ENCODE data around the gene CLASP1.
"Not testable (repeated sequence)": the region's sequence is repeated elsewhere in the genome, so short reads cannot be mapped to it uniquely, and the experiment has no call there.

CLASP1 gene

GRCh38 chr2:121649149-121649595 lies at the start of gene CLASP1:
TSS of gene CLASP1 (minus strand) at chr2:121649462. CDS start at chr2:121605895, 43,567 bp downstream.
- DNase-seq = no peak

GRCh38 chr2:121698318-121698930 lies 49.2 kb upstream of the CLASP1 start:
- no peak for DNase-seq

GRCh38 chr2:121697108-121697631 lies 47.9 kb upstream of the CLASP1 start:
- no peak for DNase-seq

- DNase-seq = no peak
Observed at GRCh38 chr2:121696410-121696930, 47.2 kb upstream of the CLASP1 start.

DNA sequence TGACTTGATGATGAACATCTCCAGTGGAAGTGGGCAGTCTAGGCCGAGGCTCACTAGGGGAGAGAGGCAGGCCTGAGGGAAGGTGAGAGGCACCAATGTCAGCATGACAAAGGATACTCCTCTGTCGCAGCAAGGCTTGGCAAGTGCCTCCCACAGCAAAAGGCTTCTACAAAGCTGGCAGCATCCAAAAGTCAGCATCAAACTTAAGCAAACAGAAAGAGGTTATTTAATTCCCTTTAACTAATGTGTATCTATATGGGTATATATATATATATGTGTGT lies 45.8 kb upstream of the CLASP1 start:
- no peak for DNase-seq

GRCh38 chr2:121694398-121695170 lies 45.3 kb upstream of the CLASP1 start:
- DNase-seq = no peak

GRCh38 chr2:121690572-121690971 lies 41.3 kb upstream of the CLASP1 start:
- not testable (repeated sequence) for DNase-seq

DNA sequence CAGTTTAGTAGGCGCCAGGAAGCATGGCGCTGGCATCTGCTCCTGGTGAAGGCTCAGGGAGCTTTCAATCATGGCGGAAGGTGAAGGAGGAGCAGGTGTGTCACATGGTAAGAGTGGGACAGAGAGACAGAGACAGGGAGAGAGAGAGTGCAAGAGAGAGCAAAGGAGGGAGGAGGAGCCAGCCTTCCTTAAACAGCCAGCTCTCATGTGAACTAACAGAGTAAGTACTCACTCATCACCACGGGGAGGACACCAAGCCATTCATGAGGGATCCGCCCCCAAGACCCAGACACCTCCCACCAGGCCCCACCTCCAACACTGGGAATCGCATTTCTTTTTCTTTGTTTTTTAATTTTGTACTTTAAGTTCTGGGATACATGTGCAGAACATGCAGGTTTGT lies 40.8 kb upstream of the CLASP1 start:
- no peak for DNase-seq

GRCh38 chr2:121689356-121689755 lies 40.1 kb upstream of the CLASP1 start:
- DNase-seq = no peak

DNA sequence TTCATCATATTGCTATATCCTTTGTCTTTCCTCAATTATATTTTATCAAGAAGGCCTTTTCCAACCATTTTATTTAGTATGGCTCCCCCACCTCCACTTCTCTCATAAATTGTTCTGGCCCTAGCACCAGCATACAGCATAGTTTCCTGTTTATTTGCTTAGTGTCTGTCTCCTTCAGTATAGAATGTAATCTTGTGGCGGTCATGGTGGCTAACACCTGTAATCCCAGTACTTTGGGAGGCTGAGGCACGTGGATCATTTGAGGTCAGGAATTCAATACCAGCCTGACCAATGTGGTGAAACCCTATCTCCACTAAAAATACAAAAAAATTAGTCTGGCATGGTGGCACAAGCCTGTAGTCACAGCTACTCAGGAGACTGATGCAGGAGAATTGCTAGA lies 39.6 kb upstream of the CLASP1 start:
- DNase-seq = no peak

DNA sequence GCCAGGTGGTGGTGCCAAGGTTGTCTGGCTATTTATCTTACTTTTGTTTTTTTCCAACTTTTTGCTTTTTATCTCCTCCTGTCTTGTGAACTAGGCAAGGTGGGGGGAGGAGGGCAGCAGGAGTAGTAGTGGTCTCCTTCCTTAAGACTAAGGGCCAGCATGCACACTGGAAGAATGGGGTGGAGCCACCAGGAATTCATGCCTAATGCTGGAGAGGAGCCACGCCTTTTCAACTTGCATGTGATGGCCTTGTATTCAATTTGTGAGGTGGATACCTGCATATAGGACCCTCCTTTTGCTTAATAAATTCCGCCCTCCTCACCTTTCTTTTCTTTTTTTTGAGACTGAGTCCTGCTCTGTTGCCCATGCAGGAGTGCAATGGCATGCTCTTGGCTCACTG lies 37.6 kb upstream of the CLASP1 start:
- DNase-seq = no peak

DNA sequence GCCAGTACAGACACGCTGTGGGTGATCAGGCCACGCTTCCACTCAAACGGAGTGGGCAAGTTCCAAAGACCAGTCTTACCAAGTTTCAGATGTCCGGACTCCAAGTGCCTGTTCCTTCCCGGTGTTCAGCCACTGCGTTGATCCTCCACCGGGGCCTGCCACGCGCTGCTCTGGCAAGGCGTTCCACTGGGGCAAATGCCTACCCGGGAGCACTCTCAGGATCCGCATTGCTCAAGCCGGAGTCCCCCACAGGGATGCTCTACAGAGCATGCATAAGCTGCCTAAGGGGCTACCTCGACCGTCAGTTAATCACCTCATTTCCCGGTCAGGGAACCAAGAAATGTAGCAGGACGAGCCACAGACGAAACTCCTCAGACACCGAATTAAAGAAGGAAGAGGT lies 37.0 kb upstream of the CLASP1 start:
- no peak for DNase-seq

DNA sequence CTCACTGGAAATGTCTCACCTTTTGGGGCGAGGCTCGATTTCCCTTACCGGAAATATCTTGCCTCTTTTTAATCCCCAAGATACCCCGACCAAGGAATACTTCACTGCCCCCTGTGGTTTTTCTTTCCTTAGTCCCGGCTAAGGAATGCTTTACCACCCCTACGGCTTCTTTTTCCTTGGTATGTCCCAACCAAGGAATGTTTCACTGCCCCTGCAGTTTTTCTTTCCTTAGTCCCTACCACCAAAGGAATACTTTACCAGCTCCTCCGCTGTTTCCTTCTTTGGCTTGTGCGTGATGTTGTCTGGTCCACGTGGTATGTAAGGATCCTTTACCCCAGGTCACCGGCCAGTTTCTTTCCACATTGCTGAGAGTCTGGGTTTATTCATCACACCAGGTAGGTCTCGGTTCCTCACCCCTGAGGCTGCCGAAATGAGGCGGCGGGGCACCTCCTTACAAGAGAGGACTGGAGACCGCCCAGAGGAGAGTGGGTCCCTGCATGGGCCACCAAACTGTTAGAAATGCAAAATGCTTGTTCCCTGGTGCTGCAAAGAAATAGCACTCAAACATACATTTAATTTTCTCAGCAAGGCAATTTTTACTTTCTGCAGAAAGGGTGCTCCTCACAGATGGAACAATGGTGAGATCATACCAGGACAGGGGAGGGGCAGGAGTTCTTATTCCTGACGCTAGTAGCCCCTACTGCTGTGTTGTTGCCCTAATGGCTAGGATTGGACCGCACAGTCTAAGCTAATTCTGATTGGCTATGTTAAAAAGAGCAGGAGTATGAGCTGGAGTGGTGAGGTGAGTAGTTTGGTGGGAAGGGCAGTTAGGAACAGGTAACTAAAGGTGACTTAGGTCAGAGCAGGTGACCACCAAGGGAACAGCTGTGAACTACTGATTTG lies 33.4 kb upstream of the CLASP1 start:
- DNase-seq = no peak

GRCh38 chr2:121677855-121678254 lies 28.6 kb upstream of the CLASP1 start:
- DNase-seq = no peak

GRCh38 chr2:121671621-121672020 lies 22.4 kb upstream of the CLASP1 start:
- not testable (repeated sequence) for DNase-seq

- DNase-seq = no peak
Observed at GRCh38 chr2:121670181-121670580, 20.9 kb upstream of the CLASP1 start.

DNA sequence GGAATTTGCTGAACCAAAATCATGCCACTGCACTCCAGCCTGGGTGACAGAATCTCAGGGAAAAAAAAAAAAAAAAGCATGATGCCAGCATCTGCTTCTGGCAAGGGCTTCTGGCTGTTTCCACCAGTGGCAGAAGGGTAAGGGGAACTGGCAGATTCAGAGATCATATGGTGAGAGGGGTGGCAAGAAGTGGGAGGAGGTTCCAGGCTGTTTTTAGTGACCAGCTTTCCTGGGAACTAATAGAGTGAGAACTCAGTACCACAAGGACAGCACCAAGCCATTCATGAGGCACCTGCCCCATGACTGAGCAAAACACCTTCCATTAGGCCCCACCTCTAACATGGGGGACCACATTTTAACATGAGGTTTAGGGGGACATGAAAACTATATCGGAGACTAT lies 18.4 kb upstream of the CLASP1 start:
- DNase-seq = no peak

DNA sequence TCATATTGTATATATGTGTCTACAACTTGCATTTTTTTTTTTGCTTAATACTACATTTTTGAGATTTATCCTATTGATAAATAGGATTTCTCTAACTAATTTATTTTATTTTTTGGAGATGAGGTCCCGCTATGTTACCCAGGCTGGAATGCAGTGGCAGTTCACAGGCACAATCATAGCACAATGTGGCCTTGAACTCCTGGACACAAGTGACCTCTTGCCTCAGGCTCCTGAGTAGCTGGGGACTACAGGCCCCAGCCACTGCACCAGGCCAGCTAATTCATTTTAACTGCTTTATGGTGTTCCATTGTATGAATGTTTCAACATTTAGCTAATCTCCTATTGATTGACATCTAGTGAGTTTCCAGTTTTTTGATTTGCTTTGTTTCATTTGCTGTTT lies 16.8 kb upstream of the CLASP1 start:
- no peak for DNase-seq

DNA sequence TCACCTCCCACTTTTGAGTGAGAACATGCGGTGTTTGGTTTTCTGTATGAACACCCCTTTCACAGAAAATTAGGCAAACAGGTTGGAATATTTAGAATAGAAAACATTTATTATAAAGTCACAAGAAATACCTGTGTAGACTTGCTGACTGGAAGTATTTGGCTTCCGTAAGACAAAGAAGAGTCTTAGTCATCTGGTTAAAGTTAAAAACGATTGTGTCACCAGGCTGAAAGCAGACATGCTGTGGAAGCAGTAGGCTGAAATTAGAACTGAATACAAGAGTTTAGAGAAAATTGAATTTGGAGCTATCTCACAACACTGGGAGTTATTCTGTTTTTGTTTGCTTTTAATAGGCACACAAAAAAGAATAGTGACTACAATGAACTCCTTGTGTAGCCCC lies 16.2 kb upstream of the CLASP1 start:
- DNase-seq = no peak

GRCh38 chr2:121664713-121665112 lies 15.5 kb upstream of the CLASP1 start:
- no peak for DNase-seq

- no peak for DNase-seq
Observed at GRCh38 chr2:121664086-121664485, 14.8 kb upstream of the CLASP1 start.

GRCh38 chr2:121663434-121663833 lies 14.2 kb upstream of the CLASP1 start:
- DNase-seq = no peak

DNA sequence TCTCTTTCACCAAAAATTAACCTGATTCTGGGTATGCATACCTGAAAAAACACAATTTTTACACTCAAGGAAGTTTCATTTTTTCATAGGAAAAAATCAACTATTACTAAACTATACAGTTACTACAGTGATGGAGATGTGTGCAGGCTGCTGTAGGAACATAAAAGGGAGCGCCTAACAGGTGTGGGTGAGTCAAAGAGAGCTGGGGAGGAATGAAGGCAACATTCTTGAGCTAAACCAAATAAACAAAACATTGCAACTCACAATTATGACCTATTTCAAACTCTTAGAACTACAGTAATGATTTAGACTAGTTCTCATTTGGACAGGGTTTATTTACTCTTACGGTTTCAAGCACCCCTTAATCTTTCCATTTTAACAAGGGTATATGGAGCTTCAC lies 13.4 kb upstream of the CLASP1 start:
- DNase-seq = no peak

All from RPMI8226 (cell line).